OCI-LY7 (cell line): Measurements from ENCODE around the gene FMN1. TPM values are rescaled to one million over a fixed set of nuclear protein-coding genes. Genes with fewer than 3 reads are reported as not detected.

ENCODE experiments used
- BruUV-seq: library from RNA; stranded (reverse); fragments of 400-500 nt; replicated peaks from 2 replicates; lab custom pipeline; 2021; lab: Mats Ljungman, UMichigan
- CTCF ChIA-PET: fragments of 300-600 bp; sonication (Branson Sonifier 250); formaldehyde crosslinking; loops from one replicate; lab custom pipeline; 2022; ENCODE audit warnings: antibody characterized with exemption; ENCODE audit not compliant: unreplicated experiment; lab: Charles Lee
- POLR2A ChIA-PET: fragments of 300-600 bp; sonication (Branson Sonifier 250); formaldehyde crosslinking; loops from one replicate; lab custom pipeline; 2022; ENCODE audit warnings: antibody characterized with exemption; lab: Charles Lee
- DNase-seq: peaks from one replicate; pipeline ENCODE4 v3.0.0-alpha.2; 2015; ENCODE audit warnings: low spot score
- H2AFZ ChIP-seq: fragments of 200-600 bp; sonication (generic), shearing (Covaris generic); 2 replicates; pipeline ENCODE4 v1.6.1; 2014; ENCODE audit warnings: mild to moderate bottlenecking, antibody characterized with exemption, low read length, moderate library complexity
- H3K27ac ChIP-seq: fragments of 200-600 bp; sonication (generic); 2 replicates; pipeline ENCODE4 v1.5.1; 2014; ENCODE audit warnings: mixed run types, low read depth, mild to moderate bottlenecking, moderate library complexity, low read length, inconsistent platforms; ENCODE audit not compliant: poor library complexity, severe bottlenecking
- H3K36me3 ChIP-seq: fragments of 200-600 bp; sonication (generic); 2 replicates; pipeline ENCODE4 v1.6.1; 2014; ENCODE audit warnings: mild to moderate bottlenecking, antibody characterized with exemption, low read length, moderate library complexity, mixed read lengths; ENCODE audit not compliant: insufficient read depth
- H3K4me1 ChIP-seq: fragments of 200-600 bp; sonication (generic); 2 replicates; pipeline ENCODE4 v1.5.1; 2014; ENCODE audit warnings: mild to moderate bottlenecking, low read length; ENCODE audit not compliant: insufficient read depth, poor library complexity, severe bottlenecking
- H3K4me2 ChIP-seq: fragments of 200-600 bp; sonication (generic); 2 replicates; pipeline ENCODE4 v1.6.1; 2014; ENCODE audit warnings: mild to moderate bottlenecking, low read length
- H3K4me3 ChIP-seq: fragments of 200-600 bp; sonication (generic); 2 replicates; pipeline ENCODE4 v1.5.1; 2014; ENCODE audit warnings: mild to moderate bottlenecking, low read depth, low read length; ENCODE audit not compliant: poor library complexity, severe bottlenecking
- H3K79me2 ChIP-seq: fragments of 200-600 bp; sonication (generic); 2 replicates; pipeline ENCODE4 v1.6.1; 2016; ENCODE audit warnings: low read depth, mild to moderate bottlenecking, low read length, moderate library complexity, mixed read lengths; ENCODE audit not compliant: insufficient read depth
- H3K9me2 ChIP-seq: fragments of 200-600 bp; sonication (generic); 2 replicates; pipeline ENCODE4 v1.6.1; 2016; ENCODE audit warnings: mild to moderate bottlenecking, low read length, mixed read lengths; ENCODE audit not compliant: insufficient read depth
- H3K9me3 ChIP-seq: fragments of 200-600 bp; sonication (generic); 2 replicates; pipeline ENCODE4 v1.6.1; 2014; ENCODE audit warnings: mild to moderate bottlenecking, mixed run types, low read length, mixed read lengths
- H4K20me1 ChIP-seq: fragments of 200-600 bp; sonication (generic); 2 replicates; pipeline ENCODE4 v1.6.1; 2014; ENCODE audit warnings: mild to moderate bottlenecking, antibody characterized with exemption, low read length, moderate library complexity, mixed read lengths; ENCODE audit not compliant: insufficient read depth
- CTCF ChIP-seq: fragments of 200-600 bp; sonication (generic); conservative IDR thresholded peaks from 2 replicates; pipeline ENCODE4 v1.5.1; 2014; ENCODE audit warnings: mild to moderate bottlenecking, antibody characterized with exemption, low read length, moderate library complexity, mixed read lengths
- EZH2phosphoT487 ChIP-seq: fragments of 200-600 bp; sonication (generic); IDR thresholded peaks from 2 replicates; pipeline ENCODE4 v1.6.1; 2018; ENCODE audit warnings: low read depth, borderline replicate concordance, mild to moderate bottlenecking, mixed run types, antibody characterized with exemption, low read length, moderate library complexity, mixed read lengths
- intact Hi-C: fragments of 100-400 bp; cut with micrococcal nuclease; formaldehyde crosslinking; loops from one replicate; pipeline ENCODE4 v1.10.0; 2022; ENCODE audit not compliant: unreplicated experiment
- total RNA-seq, 2 experiments: library from RNA; depleted of rRNA in 1 of 2; stranded (reverse); fragments of >200 nt in 1 of 2; shearing (Covaris generic) in 1 of 2; gene quantifications; 2 replicates each; pipeline ENCODE4 v1.2.3, GENCODE V29; 2014 to 2022

Gene FMN1
- total RNA-seq, 2 experiments from 2014 or later = 3.2 to 4.2 TPM

GRCh38 chr15:32866454-32867312 lies 327.8 kb downstream of the FMN1 start:
- H3K4me2 ChIP-seq = no peak overlapping the region
- CTCF ChIA-PET = no interaction called here
- H3K36me3 ChIP-seq = no peaks in the 10 kb centered on the region
- H4K20me1 ChIP-seq = no peaks in the 10 kb centered on the region
- H3K4me1 ChIP-seq = peaks cover 10% of the 10 kb centered on the region
- H3K4me3 ChIP-seq = no peak overlapping the region
- no peaks in the 10 kb centered on the region for H3K9me3 ChIP-seq
- no peak for TF ChIP-seq CTCF
- TF ChIP-seq EZH2phosphoT487 = no peak
- no TSS peak for BruUV-seq
- intact Hi-C loops = no loop called here
- no peaks in the 10 kb centered on the region for H3K9me2 ChIP-seq
- H2AFZ ChIP-seq = no peak overlapping the region
- POLR2A ChIA-PET = interaction anchor here (0.6 to 1.2 kb wide), 3 partner anchors 9 to 1608 kb away, joined by 3 to 4 read pairs (median 4); no protein-coding TSS in a partner anchor
- H3K79me2 ChIP-seq = no peaks in the 10 kb centered on the region
- no peak overlapping the region for H3K27ac ChIP-seq
- no peak for DNase-seq

GRCh38 chr15:32864841-32865240 lies 329.7 kb downstream of the FMN1 start:
- BruUV-seq = no TSS peak
- no peaks in the 10 kb centered on the region for H3K9me3 ChIP-seq
- no peak overlapping the region for H3K4me2 ChIP-seq
- H2AFZ ChIP-seq = no peak overlapping the region
- no peak overlapping the region for H3K27ac ChIP-seq
- no peak overlapping the region for H3K4me3 ChIP-seq
- H3K4me1 ChIP-seq = peaks cover 4% of the 10 kb centered on the region
- TF ChIP-seq CTCF (no peak), EZH2phosphoT487 (no peak)
- no peaks in the 10 kb centered on the region for H3K36me3 ChIP-seq
- ChIA-PET POLR2A (no interaction called here), CTCF (no interaction called here)
- intact Hi-C loops = no loop called here
- H3K79me2 ChIP-seq = no peaks in the 10 kb centered on the region
- H4K20me1 ChIP-seq = no peaks in the 10 kb centered on the region
- no peak for DNase-seq
- H3K9me2 ChIP-seq = no peaks in the 10 kb centered on the region

GRCh38 chr15:32864051-32864450 lies 330.5 kb downstream of the FMN1 start:
- Histone ChIP-seq H2AFZ (no peak overlapping the region), H3K27ac (no peak overlapping the region), H3K9me3 (no peaks in the 10 kb centered on the region), H3K4me3 (no peak overlapping the region), H3K36me3 (no peaks in the 10 kb centered on the region), H3K79me2 (no peaks in the 10 kb centered on the region), H4K20me1 (no peaks in the 10 kb centered on the region), H3K4me2 (no peak overlapping the region), H3K4me1 (peaks cover 4% of the 10 kb centered on the region), H3K9me2 (no peaks in the 10 kb centered on the region)
- TF ChIP-seq CTCF (no peak), EZH2phosphoT487 (no peak)
- ChIA-PET CTCF (no interaction called here), POLR2A (interaction anchor here (0.7 kb wide), 1 partner anchor 818 kb away, joined by 3 read pairs; no protein-coding TSS in a partner anchor)
- no peak for DNase-seq
- intact Hi-C loops = no loop called here
- BruUV-seq = no TSS peak
